ENCODE measurements around the gene USP49. TPM values are rescaled to one million over a fixed set of nuclear protein-coding genes. Genes with fewer than 3 reads are reported as not detected.

The USP49 gene
- total RNA-seq, 1 donor from 2014 or later, result 4.8 TPM

DNA sequence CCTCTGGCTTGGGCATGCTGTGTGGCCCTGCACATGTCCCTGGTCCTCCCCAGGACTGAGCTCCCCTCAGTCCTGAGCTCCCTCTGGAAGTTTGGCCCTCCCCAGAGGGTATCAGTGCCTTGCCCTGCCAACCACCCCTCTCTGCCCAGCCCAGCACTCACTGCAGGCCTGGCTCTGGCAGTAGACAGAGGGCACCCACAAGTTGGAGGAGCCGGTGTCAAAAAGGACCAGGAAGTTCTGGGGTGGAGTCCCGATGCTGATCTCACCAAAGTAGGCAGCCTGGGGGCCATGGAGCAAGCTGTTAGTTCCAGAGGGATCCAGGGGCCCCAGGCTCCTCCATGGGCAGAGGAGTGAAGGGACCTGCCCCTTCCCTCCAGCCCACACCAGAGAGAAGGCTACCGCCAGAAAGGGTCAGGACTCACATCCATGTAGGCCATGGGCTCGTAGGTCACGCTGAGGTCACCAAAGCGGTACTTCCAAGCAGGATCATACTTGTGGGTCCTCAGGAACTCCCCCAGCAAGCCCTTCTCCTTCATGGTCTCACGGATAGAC is 150.9 kb downstream of the USP49 start:
- Mint-ChIP-seq H3K27me3 (ENCODE audit: insufficient read depth) (peaks cover 1% of the 10 kb centered on the region), H3K27ac (no peak overlapping the region)

GRCh38 chr6:41743406-41744235 is 151.6 kb downstream of the USP49 start:
- Mint-ChIP-seq H3K27me3 (ENCODE audit: insufficient read depth) (peaks cover 1% of the 10 kb centered on the region), H3K4me3 (no peak overlapping the region), H3K27ac (no peak overlapping the region), H3K36me3 (ENCODE audit: low read depth) (no peaks in the 10 kb centered on the region), H3K4me1 (ENCODE audit: low read depth) (no peaks in the 10 kb centered on the region), H3K9me3 (no peaks in the 10 kb centered on the region)
- intact Hi-C loops (cut with micrococcal nuclease), result no loop called here
- DNase-seq (ENCODE audit: low spot score), result no peak

More for the DNA sequence above, 150.9 kb downstream of the USP49 start:
- intact Hi-C loops (cut with micrococcal nuclease), result no loop called here
- Mint-ChIP-seq H3K36me3 (ENCODE audit: low read depth) (no peaks in the 10 kb centered on the region), H3K4me1 (ENCODE audit: low read depth) (no peaks in the 10 kb centered on the region), H3K4me3 (no peak overlapping the region), H3K9me3 (no peaks in the 10 kb centered on the region)
- no peak for DNase-seq (ENCODE audit: low spot score)

- Mint-ChIP-seq H3K4me3 (no peak overlapping the region), H3K27me3 (ENCODE audit: insufficient read depth) (peaks cover 1% of the 10 kb centered on the region), H3K36me3 (ENCODE audit: low read depth) (no peaks in the 10 kb centered on the region), H3K27ac (no peak overlapping the region), H3K4me1 (ENCODE audit: low read depth) (no peaks in the 10 kb centered on the region), H3K9me3 (no peaks in the 10 kb centered on the region)
- intact Hi-C loops (cut with micrococcal nuclease), result no loop called here
- no peak for DNase-seq (ENCODE audit: low spot score)
These were observed 153.3 kb downstream of the USP49 start for GRCh38 chr6:41741625-41742490.

DNA sequence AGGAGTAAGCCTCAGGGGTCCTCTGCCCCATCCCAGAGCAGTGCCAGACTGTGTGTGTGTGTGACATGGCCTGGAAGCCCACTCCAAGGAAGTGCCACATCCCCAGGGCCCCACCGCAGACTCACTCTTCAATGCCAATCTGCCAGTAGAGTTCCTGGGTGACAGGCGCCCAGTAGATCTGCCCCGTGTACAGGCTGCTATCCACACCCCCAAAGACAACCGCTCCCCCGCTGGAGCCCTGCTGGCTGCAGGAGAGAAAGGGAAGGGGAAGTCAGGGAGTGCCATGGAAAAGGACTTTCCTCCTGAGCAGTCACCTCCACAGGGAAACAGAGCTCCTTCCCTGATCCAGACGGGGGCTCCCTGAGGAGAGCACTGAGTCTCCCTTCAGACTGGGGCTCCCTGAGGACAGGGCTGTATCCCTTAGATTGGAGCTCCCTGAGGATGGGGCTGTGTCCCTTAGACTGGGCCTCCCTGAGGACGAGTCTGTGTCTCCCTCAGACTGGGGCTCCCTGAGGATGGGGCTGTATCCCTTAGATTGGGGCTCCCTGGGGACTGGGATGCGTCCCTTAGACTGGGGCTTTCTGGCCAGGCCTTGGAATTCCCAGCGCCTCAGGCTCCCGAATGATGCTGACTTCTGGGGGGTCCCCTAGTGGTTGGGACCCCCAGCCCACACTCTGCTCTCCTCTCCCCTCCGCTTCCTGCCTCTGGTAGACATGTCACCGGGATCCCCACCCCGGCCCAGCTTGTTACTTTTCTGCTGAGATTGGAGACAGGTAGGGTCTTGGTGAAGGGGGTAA is 154.6 kb downstream of the USP49 start:
- Mint-ChIP-seq H3K4me3 (no peak overlapping the region), H3K36me3 (ENCODE audit: low read depth) (no peaks in the 10 kb centered on the region), H3K9me3 (no peaks in the 10 kb centered on the region), H3K4me1 (ENCODE audit: low read depth) (peaks cover 4% of the 10 kb centered on the region), H3K27me3 (ENCODE audit: insufficient read depth) (peaks cover 1% of the 10 kb centered on the region), H3K27ac (no peak overlapping the region)
- no peak for DNase-seq (ENCODE audit: low spot score)
- intact Hi-C loops (cut with micrococcal nuclease), result no loop called here

Other genes with a start within 250 kb of the USP49 start
- 15.6 and 17.2 TPM in 2 replicates for gene TFEB, start 159.8 kb downstream of the USP49 start, total RNA-seq
- gene PGC, start 148.0 kb downstream of the USP49 start, total RNA-seq, result 0.60 TPM in 1 of 2 replicates, not detected in the other
- 5.2 and 5.3 TPM in 2 replicates for gene FRS3, start 115.5 kb downstream of the USP49 start, total RNA-seq
- gene PRICKLE4, start 114.6 kb downstream of the USP49 start, total RNA-seq, result not detected in 2 replicates
- 334 and 338 TPM in 2 replicates for gene TOMM6, start 107.7 kb downstream of the USP49 start, total RNA-seq
- 19.0 and 23.8 TPM in 2 replicates for gene MED20, start 25.8 kb upstream of the USP49 start, total RNA-seq
- 82.9 and 88.5 TPM in 2 replicates for gene BYSL, start 26.1 kb upstream of the USP49 start, total RNA-seq
- 351 and 356 TPM in 2 replicates for gene CCND3, start 46.4 kb upstream of the USP49 start, total RNA-seq
- 36.7 and 38.3 TPM in 2 replicates for gene TAF8, start 155.1 kb upstream of the USP49 start, total RNA-seq
- 0.18 and 0.20 TPM in 2 replicates for gene C6orf132, start 247.2 kb upstream of the USP49 start, total RNA-seq